H1 (cell line): ENCODE measurements around the gene ST8SIA5. TPM values are rescaled to one million over a fixed set of nuclear protein-coding genes. Genes with fewer than 3 reads are reported as not detected.

Experiments
- CHD7 ChIP-seq: fragments of 300-600 bp; sonication (generic); IDR thresholded peaks from 2 replicates; pipeline ENCODE4 v1.7.1; 2012; ENCODE audit warnings: low read length, moderate library complexity, mild to moderate bottlenecking, inconsistent platforms; ENCODE audit not compliant: insufficient replicate concordance
- RFX5 ChIP-seq: IDR thresholded peaks from 2 replicates; pipeline ENCODE4 v1.6.1; 2011; ENCODE audit warnings: low read depth, low read length, improper control_type of control experiment, borderline replicate concordance
- SAP30 ChIP-seq: fragments of 300-600 bp; sonication (generic); IDR thresholded peaks from 2 replicates; pipeline ENCODE4 v1.7.1; 2012; ENCODE audit warnings: low read length, moderate library complexity, mild to moderate bottlenecking, inconsistent platforms; ENCODE audit not compliant: insufficient read depth, insufficient replicate concordance
- polyA plus RNA-seq, 7 experiments: library from polyadenylated mRNA; depleted of rRNA in 3 of 7; stranded (reverse) in 5 of 7; unstranded in 2 of 7; fragments of >200 nt in 5 of 7; fragments of 200-250 nt in 2 of 7; gene quantifications; 1 replicate in 5 of 7; 2 replicates in 1 of 7; 4 replicates in 1 of 7; pipeline versions ENCODE4 v1.2.1 to v1.2.3, GENCODE V29; 2011 to 2013; ENCODE audit warnings: missing spikeins in 2 of 7, mixed read lengths in 2 of 7
- total RNA-seq: library from RNA; stranded (reverse); fragmentation: NEBNext Ultra II Directional; extraction: Animal tissue kit (Norgen Biotek cat#: 25700); gene quantifications from 2 replicates; pipeline ENCODE4 v1.2.1, GENCODE V29; 2021

ST8SIA5 gene
- total and polyA plus RNA-seq, 2 of the 8 experiments (the other 6 are each of a cell fraction or from before 2014, with no cell fraction given): 2.4 to 6.3 TPM

- TF ChIP-seq CHD7 (no peak), RFX5 (no peak), SAP30 (no peak)
These were observed 126.7 kb downstream of the ST8SIA5 start (continued) for GRCh38 chr18:46630160-46630559.
